KOPT-K1 (cell line): ENCODE data around the gene PCTP.

Experiments used
- H3K27ac ChIP-seq: fragments of 200-600 bp; sonication (generic); 2 replicates; pipeline ENCODE4 v1.5.1; 2016; ENCODE audit warnings: antibody characterized with exemption, mild to moderate bottlenecking, low read depth, low read length; ENCODE audit not compliant: poor library complexity, severe bottlenecking
- H3K36me3 ChIP-seq: fragments of 200-600 bp; sonication (generic); 2 replicates; pipeline ENCODE4 v1.5.1; 2017; ENCODE audit warnings: antibody characterized with exemption, mild to moderate bottlenecking, low read length, moderate library complexity; ENCODE audit not compliant: insufficient read depth
- H3K9me3 ChIP-seq: fragments of 200-600 bp; sonication (generic); 2 replicates; pipeline ENCODE4 v1.5.1; 2017; ENCODE audit warnings: antibody characterized with exemption, low read length, mild to moderate bottlenecking; ENCODE audit not compliant: insufficient read depth, poor library complexity, severe bottlenecking

Gene PCTP

DNA sequence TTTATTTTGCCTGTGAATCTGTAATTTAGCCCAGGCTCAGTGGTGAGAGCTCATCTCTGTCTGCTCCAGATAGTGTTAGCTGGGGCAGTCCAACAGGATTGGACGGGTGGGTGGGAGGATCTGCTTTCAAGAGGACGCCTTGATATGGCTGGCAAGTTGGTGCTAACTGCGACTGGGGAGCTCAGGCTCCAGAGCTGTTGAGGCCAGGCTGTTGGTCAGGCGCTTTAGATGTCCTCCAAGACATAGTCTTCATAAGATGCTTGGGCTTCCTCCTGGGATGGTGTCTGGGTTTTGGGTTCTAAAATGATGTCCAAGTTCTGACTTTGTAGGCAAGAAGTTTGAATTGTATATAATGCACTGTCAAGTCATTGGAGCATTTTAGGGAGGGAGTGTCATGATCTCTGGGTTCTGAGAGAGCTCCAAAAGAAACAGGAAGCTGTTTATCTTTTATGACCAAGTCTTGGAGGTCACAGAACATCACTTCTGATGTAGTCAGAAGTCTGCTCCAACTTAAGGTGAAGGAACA lies 12.8 kb upstream of the PCTP start:
- H3K36me3 ChIP-seq: no peaks in the 10 kb centered on the region
- H3K9me3 ChIP-seq: no peaks in the 10 kb centered on the region
- no peak overlapping the region for H3K27ac ChIP-seq

DNA sequence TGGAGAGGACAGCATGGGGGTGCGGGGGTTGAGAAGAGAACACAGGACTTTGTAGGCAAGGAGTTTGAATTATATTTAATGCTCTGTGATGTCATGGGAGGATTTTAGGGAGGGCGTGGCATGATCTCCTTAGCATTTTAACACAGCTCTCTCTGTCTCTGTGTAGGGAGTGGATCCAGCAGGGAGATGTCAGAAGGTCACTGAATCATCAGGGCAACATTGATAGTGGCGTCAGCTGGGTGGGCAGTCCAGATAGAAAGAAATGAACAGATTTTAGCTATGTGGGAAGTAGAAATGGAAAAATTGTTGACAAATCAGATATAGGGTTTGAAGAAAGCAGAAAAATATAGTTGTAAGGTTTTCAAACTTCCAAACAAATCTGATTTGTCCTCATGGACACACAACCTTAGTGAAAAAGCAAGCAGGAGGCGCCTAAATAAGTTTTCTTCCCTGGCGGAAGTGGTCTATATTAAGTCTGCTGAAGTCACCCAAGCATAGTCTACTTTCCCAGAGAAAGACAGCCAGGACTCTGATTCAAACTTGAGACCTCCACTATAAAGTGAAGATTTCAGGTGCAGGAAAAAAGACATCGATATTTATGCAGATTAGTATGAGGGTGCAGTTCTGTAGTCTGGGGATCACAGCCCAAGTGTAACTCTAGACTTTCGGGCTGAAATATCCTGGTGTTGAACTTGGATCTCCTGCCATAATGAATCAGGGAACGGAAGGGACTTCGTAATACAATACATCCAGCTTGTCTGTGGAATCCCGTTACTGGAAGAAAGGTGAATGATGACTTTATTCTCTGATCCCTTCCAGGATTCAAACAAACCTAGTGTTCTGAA lies 10.1 kb upstream of the PCTP start:
- H3K9me3 ChIP-seq: no peaks in the 10 kb centered on the region
- H3K36me3 ChIP-seq: no peaks in the 10 kb centered on the region
- no peak overlapping the region for H3K27ac ChIP-seq

DNA sequence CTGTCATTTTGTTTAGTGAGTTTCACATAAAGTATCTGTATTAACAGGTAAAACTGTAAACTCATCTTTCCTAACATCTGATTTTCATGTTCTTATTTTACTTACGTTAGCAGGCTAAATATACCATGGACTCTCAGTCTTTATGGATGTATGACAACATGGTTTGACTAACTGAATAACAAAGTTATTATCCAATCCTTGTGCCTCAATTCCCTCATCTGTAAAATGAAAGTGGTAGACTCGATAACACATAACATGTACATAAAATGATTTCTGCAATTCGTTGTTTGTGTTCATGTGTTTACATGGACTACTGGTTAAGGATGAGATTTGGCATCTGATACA lies 9.5 kb upstream of the PCTP start:
- Histone ChIP-seq H3K27ac (no peak overlapping the region), H3K9me3 (no peaks in the 10 kb centered on the region), H3K36me3 (no peaks in the 10 kb centered on the region)

DNA sequence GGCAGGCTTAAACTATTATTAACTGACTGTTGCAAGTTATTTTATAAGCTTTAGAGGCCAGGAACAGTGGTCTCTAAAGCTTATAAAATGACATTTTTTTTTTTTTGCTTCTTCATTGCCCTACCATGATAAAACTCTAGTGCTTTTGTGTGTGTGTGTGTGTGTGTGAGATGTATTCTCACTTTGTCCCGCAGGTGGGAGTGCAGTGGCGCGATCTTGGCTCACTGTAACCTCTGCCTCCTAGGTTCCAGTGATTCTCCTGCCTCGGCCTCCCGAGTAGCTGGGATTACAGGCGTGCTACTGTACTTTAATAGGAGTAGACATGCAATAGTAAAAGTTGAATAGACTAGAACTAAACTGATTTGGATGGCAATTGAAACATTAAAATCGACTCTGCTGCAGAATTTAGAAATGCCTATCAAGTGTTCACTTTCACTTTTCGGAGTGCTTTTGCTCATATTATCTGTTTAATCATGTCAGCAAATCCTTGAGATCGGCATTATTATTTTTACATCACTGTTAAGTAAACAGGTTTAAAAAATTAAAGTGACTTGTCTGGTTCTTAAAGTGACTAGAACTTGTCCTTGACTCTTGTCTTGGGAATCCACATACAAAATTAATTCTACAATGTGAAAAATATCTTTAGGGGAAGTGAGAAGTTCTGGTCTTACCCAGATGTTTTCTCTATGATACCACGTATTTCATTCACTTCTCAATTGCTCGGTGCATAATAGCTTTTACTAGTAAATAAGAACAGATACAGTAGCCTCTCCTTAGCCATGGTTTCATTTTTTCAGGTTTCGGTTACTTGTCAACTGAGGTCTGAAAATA lies 8.4 kb upstream of the PCTP start:
- H3K27ac ChIP-seq: no peak overlapping the region
- H3K9me3 ChIP-seq: peaks cover 4% of the 10 kb centered on the region
- no peaks in the 10 kb centered on the region for H3K36me3 ChIP-seq

DNA sequence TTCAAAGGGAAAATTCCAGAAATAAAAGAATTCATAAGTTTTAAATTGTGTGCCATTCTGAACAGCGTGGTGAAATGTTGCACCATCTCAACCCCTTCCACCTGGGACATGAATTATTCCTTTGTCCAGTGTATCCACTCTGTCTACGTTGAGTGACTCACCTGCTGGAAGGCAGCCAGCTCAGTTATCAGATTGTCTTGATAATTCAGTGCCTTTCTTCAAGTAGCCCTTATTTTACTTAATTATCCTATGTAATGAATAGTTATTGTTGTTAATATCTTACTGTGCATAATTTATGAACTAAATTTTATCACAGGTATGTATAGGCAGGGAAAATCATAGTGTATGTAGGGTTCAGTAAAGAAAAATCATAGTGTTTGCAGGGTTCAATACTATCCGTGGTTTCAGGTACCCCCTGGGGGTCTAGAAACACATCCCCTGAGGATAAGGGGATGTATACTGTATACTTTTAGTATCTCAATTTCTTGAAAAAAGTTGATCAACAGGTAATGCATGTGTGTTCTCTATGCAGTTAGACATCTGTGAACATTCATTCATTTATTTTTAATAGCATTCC lies 7.7 kb upstream of the PCTP start:
- Histone ChIP-seq H3K9me3 (peaks cover 4% of the 10 kb centered on the region), H3K36me3 (no peaks in the 10 kb centered on the region), H3K27ac (no peak overlapping the region)

DNA sequence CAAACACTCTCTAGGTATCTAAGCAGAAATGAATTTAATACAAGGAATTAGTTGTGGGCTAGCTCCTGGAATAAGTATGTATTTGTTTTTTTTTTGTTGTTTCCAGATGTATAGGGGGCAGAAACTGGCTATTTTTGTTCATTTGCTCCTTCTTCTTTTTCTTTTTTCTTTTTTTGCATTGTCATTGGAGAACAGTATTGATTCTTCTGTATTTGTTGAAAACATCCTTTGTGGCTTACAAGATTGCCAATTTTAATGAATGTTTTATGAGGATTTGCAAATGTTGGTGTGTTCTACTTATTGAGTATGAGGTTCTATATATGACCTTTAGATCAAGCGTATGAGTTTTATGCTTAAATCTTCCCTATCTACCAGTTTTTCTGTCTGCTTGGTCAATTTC lies 5.6 kb upstream of the PCTP start:
- peaks cover 4% of the 10 kb centered on the region for H3K9me3 ChIP-seq

DNA sequence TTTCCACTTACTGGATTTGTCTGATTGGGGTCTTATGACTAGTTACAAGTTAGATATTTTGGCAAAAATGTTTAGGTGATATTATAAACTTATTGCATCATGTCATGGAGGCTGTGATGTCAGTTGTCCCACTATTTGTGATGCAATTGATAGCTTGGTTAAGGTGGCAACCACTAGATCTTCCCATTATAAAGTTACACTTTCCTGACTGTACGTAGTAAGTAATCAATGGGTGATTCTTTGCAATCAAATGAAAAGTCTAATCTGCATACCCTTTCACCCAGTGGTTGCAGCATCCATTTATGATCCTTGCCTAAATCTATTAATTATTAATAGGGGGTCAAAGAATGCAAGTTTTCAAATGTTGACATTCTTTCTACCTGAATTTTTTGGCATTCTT lies 4.4 kb upstream of the PCTP start:
- Histone ChIP-seq H3K27ac (no peak overlapping the region), H3K9me3 (peaks cover 4% of the 10 kb centered on the region), H3K36me3 (no peaks in the 10 kb centered on the region)

More for the DNA sequence above, 5.6 kb upstream of the PCTP start:
- H3K27ac ChIP-seq: no peak overlapping the region
- H3K36me3 ChIP-seq: no peaks in the 10 kb centered on the region

DNA sequence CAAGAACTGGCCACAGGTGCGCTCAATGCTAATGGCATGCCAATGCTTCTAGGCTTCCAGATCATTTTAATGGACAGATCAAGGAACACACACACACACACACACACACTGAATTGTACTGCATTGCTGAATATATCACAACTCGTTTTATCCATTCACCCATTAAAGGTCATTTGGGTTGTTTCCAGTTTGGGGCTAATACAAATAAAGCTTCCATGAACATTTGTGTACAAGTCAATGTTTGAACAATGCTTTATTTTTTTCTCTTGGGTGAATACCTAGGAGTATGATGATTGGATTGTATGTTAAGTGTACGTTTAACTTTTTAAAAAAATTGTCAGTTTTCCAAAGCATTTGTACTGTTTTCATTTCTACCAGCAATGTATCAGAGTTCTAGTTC lies 3.6 kb upstream of the PCTP start:
- Histone ChIP-seq H3K36me3 (no peaks in the 10 kb centered on the region), H3K9me3 (peaks cover 4% of the 10 kb centered on the region), H3K27ac (no peak overlapping the region)

DNA sequence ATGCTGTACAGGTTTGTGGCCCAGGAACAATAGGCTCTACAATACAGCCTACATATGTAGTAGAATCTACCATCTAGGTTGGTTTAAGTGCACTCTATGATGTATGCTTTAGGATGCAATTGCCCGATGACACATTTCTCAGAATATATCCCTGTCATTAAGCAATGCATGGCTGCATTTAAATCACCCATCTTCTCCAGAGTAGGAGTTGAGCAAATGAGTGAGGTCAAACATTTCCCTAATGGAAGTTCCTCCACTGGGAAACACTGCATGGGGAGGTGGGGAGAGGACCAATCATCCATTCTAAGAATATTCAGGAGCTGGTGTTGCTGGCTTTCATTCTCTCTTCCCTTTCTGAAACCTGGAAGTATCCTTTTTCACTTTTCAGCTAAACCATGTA lies 2.0 kb upstream of the PCTP start:
- Histone ChIP-seq H3K36me3 (no peaks in the 10 kb centered on the region), H3K9me3 (peaks cover 4% of the 10 kb centered on the region), H3K27ac (no peak overlapping the region)

DNA sequence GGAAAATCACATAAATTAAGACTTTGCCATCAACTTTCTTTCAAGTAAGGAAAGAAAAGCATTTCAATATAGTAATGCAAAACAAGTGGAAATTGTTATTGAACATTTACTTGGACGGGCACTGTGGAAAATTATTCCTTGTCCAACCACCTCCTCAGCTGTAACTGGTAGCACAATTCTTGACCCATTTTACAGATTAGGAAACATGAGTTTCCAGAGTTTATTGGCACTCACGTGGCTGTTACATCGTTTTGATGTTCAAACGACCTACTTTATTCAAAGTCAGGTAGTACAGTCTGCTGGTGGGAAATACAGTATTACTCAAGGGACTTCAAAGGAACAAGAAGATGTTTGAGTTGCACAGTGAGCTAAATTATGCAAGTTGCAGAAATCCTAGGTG lies 866 bp upstream of the PCTP start:
- Histone ChIP-seq H3K9me3 (peaks cover 4% of the 10 kb centered on the region), H3K36me3 (no peaks in the 10 kb centered on the region), H3K27ac (no peak overlapping the region)

DNA sequence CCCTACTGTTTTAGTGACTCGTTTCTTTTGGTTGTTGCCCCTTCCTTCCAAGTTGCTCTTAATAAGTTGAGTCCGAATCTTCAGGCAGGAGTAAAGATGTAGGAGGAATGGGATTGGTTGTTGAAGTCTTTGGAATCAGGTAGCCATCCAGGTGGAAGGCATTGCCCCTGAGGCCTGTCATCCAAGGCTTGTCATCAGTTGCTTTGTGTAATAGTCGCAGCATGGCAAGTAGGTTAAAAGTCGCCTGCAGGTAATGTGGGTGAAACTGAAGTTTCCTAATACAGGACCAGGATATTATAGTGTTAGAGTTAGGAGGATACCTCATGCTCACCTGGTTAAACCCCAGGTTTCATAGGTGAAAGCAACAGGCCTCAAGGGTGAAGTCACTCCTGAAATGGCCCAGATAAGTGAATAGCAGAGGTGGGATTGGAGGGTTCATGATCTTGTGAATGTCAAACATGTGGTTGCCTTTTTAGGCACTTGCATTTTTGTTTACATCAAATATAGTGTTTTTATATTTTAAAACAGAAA lies 934 bp downstream of the PCTP start:
- no peak overlapping the region for H3K27ac ChIP-seq
- H3K36me3 ChIP-seq: no peaks in the 10 kb centered on the region
- H3K9me3 ChIP-seq: peaks cover 4% of the 10 kb centered on the region

DNA sequence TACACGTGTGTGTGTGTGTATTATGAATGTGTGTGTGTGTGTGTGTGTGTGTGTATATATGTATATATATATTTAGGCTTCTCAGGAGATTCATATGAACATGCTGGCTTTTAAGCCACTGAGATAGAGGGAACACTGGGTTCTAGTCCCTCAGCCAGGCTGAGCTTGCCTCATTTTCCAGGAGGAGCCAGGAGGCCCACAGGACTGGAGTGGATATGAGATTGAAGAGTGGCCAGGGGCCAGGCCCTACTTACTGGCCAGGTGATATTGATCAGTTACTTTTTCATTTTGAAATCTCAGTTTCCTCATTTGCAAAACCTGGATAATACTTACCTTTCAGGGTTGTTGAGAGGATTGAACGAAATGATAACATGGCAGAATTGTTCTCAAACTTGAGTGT lies 5.8 kb downstream of the PCTP start:
- H3K9me3 ChIP-seq: no peaks in the 10 kb centered on the region

DNA sequence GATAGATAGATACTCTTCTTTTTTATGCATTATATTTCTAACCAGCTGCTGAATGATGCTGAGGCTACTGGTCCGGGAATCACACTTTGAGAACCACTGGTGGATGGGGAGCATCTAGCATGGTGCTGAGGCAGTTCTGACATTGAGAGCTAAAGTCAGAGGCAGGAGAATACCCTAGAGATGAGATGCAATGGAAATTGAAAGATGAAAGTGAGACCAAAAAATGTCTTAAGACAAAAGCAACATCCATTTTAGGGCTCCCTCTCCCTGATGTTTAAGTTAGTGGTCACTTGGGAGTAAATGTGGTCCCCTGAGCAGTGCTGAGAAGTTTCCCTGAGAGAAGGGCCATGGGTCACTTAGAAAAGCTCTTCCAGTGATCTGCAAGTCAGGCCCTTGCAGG lies 6.8 kb downstream of the PCTP start:
- H3K9me3 ChIP-seq: no peaks in the 10 kb centered on the region
- H3K36me3 ChIP-seq: no peaks in the 10 kb centered on the region
- no peak overlapping the region for H3K27ac ChIP-seq

More for the DNA sequence above, 5.8 kb downstream of the PCTP start:
- Histone ChIP-seq H3K27ac (no peak overlapping the region), H3K36me3 (no peaks in the 10 kb centered on the region)

DNA sequence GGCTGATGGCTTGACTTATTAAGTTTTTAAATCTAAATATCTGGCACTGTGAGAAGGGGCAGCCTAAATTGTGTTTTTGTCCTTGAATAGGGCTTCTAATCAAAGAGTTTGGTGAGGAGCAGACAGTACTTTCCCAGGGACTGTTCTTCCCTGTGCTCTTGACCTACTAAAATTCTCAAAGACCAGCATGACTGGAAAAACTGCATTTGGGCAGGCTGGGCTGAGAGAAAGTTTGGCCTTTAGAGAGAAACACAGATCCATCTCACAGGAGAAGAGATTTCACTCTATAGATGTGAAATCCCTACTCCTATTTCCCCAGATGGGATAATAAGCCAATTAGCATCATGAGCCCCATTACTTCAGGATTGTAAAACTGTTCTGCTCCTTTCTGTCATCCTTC lies 7.3 kb downstream of the PCTP start:
- Histone ChIP-seq H3K9me3 (no peaks in the 10 kb centered on the region), H3K36me3 (no peaks in the 10 kb centered on the region), H3K27ac (no peak overlapping the region)
